HepG2 (cell line): Measurements from ENCODE around the gene BIRC5. TPM values are rescaled to one million over a fixed set of nuclear protein-coding genes. Genes with fewer than 3 reads are reported as not detected.

Experiments
- ARNT2 ChIP-seq: sonication (generic); formaldehyde crosslinking; IDR thresholded peaks from 2 replicates; pipeline ENCODE4 v1.8.0; 2022; ENCODE audit warnings: mild to moderate bottlenecking, low read depth, missing genetic modification reagents, moderate library complexity
- ATF7 ChIP-seq, 2 experiments: fragments of 450-650 bp in 1 of 2; sonication (generic) in 1 of 2; formaldehyde crosslinking in 1 of 2; IDR thresholded peaks; 2 replicates each; pipeline versions ENCODE4 v1.4.0 to v1.6.1; 2016 to 2020; ENCODE audit warnings: antibody characterized with exemption in 1 of 2, mild to moderate bottlenecking in 1 of 2, missing genetic modification reagents in 1 of 2
- FOXM1 ChIP-seq: sonication (generic); formaldehyde crosslinking; IDR thresholded peaks from 2 replicates; pipeline ENCODE4 v1.5.0; 2020; ENCODE audit warnings: missing genetic modification reagents
- HNF4G ChIP-seq, 2 experiments: sonication (generic) in 1 of 2; formaldehyde crosslinking in 1 of 2; IDR thresholded peaks; 2 replicates each; pipeline versions ENCODE4 v1.4.0 to v1.6.1; 2011 to 2020; ENCODE audit warnings: borderline replicate concordance in 2 of 2, low read depth in 2 of 2, mild to moderate bottlenecking in 2 of 2, low read length in 1 of 2, missing genetic modification reagents in 1 of 2, moderate library complexity in 1 of 2
- IKZF1 ChIP-seq: fragments of 450-650 bp; IDR thresholded peaks from 2 replicates; pipeline ENCODE4 v1.7.1; 2016
- KAT8 ChIP-seq: IDR thresholded peaks from 2 replicates; pipeline ENCODE4 v1.6.1; 2016; ENCODE audit warnings: missing genetic modification reagents, missing compliant biosample characterization
- NCOR1 ChIP-seq: fragments of 200-600 bp; sonication (generic); IDR thresholded peaks from 2 replicates; pipeline ENCODE4 v1.7.0; 2017; ENCODE audit warnings: antibody characterized with exemption, low read length, borderline replicate concordance
- NR1H2 ChIP-seq: sonication (generic); formaldehyde crosslinking; IDR thresholded peaks from 2 replicates; pipeline ENCODE4 v1.8.1; 2022; ENCODE audit warnings: low read depth, missing genetic modification reagents, borderline replicate concordance
- PAX8 ChIP-seq: sonication (generic); formaldehyde crosslinking; IDR thresholded peaks from 2 replicates; pipeline ENCODE4 v1.8.0; 2022; ENCODE audit warnings: mild to moderate bottlenecking, missing genetic modification reagents, borderline replicate concordance
- POLR2A ChIP-seq, 2 experiments: IDR thresholded peaks; 2 replicates each; pipeline ENCODE4 v1.6.1; 2011; ENCODE audit warnings: low read depth in 2 of 2, low read length in 2 of 2, mild to moderate bottlenecking in 1 of 2, moderate library complexity in 1 of 2; ENCODE audit not compliant: insufficient read depth in 1 of 2
- POLR2AphosphoS5 ChIP-seq: IDR thresholded peaks from 2 replicates; pipeline ENCODE4 v1.6.1; 2012; ENCODE audit warnings: low read depth, low read length
- RFX5 ChIP-seq: IDR thresholded peaks from 2 replicates; pipeline ENCODE4 v1.6.1; 2011; ENCODE audit warnings: low read depth, low read length, improper control_type of control experiment
- SKI ChIP-seq: fragments of 450-650 bp; IDR thresholded peaks from one replicate; pipeline ENCODE4 v1.6.1; 2018; ENCODE audit warnings: mild to moderate bottlenecking; ENCODE audit not compliant: partially characterized antibody
- TBX3 ChIP-seq: fragments of 450-650 bp; IDR thresholded peaks from 2 replicates; pipeline ENCODE4 v1.6.1; 2017; ENCODE audit warnings: antibody characterized with exemption, mild to moderate bottlenecking, inconsistent platforms, borderline replicate concordance
- TSC22D2 ChIP-seq: sonication (generic); formaldehyde crosslinking; IDR thresholded peaks from 2 replicates; pipeline ENCODE4 v1.5.1; 2020; ENCODE audit warnings: missing genetic modification reagents, mild to moderate bottlenecking, borderline replicate concordance
- XBP1 ChIP-seq: sonication (generic); formaldehyde crosslinking; IDR thresholded peaks from 2 replicates; pipeline ENCODE4 v1.5.0; 2020; ENCODE audit warnings: missing genetic modification reagents
- ZBTB4 ChIP-seq: sonication (generic); formaldehyde crosslinking; IDR thresholded peaks from 2 replicates; pipeline ENCODE4 v1.4.0; 2020; ENCODE audit warnings: missing genetic modification reagents, mild to moderate bottlenecking, borderline replicate concordance
- ZBTB43 ChIP-seq: sonication (generic); formaldehyde crosslinking; conservative IDR thresholded peaks from 2 replicates; pipeline ENCODE4 v1.4.0; 2020; ENCODE audit warnings: missing genetic modification reagents
- ZNF160 ChIP-seq: sonication (generic); formaldehyde crosslinking; IDR thresholded peaks from 2 replicates; pipeline ENCODE4 v1.8.0; 2022; ENCODE audit warnings: mild to moderate bottlenecking, inconsistent platforms, missing genetic modification reagents
- ZNF484 ChIP-seq: sonication (generic); formaldehyde crosslinking; IDR thresholded peaks from 2 replicates; pipeline ENCODE4 v1.5.1; 2020; ENCODE audit warnings: mild to moderate bottlenecking, low read depth, missing genetic modification reagents, borderline replicate concordance
- ZNF550 ChIP-seq: sonication (generic); formaldehyde crosslinking; IDR thresholded peaks from 2 replicates; pipeline ENCODE4 v1.4.0; 2020; ENCODE audit warnings: mild to moderate bottlenecking, missing genetic modification reagents, borderline replicate concordance
- ZNF749 ChIP-seq: sonication (generic); formaldehyde crosslinking; IDR thresholded peaks from 2 replicates; pipeline ENCODE4 v1.8.0; 2022; ENCODE audit warnings: mild to moderate bottlenecking, missing genetic modification reagents, moderate library complexity, borderline replicate concordance
- ZNF775 ChIP-seq: sonication (generic); formaldehyde crosslinking; IDR thresholded peaks from 2 replicates; pipeline ENCODE4 v1.4.0; 2020; ENCODE audit warnings: missing genetic modification reagents, mild to moderate bottlenecking, moderate library complexity, borderline replicate concordance
- polyA plus RNA-seq, 8 experiments: library from polyadenylated mRNA; depleted of rRNA in 3 of 8; stranded (reverse) in 7 of 8; unstranded in 1 of 8; fragments of >200 nt; fragmentation: Illumina TruSeq in 4 of 8; extraction: Trizol in 4 of 8; gene quantifications; 2 replicates each; pipeline versions ENCODE4 v1.2.1 to v1.2.3, GENCODE V29; 2011 to 2016; ENCODE audit warnings: low read depth in 4 of 8, missing spikeins in 1 of 8, mixed read lengths in 1 of 8; ENCODE audit not compliant: insufficient read depth in 1 of 8
- total RNA-seq, 5 experiments: library from RNA; depleted of rRNA; stranded (reverse); fragments of >200 nt; fragmentation: Illumina TruSeq; extraction: Trizol; gene quantifications; 2 replicates each; pipeline ENCODE4 v1.2.3, GENCODE V29; 2016; ENCODE audit warnings: low read depth in 1 of 5

BIRC5 gene
- total and polyA plus RNA-seq, 2 of the 13 experiments (the other 11 are each of a cell fraction or from before 2014, with no cell fraction given) = 30.3 to 135 TPM

- TF ChIP-seq ARNT2 (CRISPR knock-in tag) (peak; percentile 99), ZNF160 (peak; percentile 69), ATF7 (IDR thresholded peaks at IDR 0.05) (no peak), ATF7 (CRISPR knock-in tag; IDR thresholded peaks at IDR 0.05) (no peak), ZNF749 (CRISPR knock-in tag) (peak; percentile 97), ZBTB43 (no peak), TSC22D2 (CRISPR knock-in tag) (peak; percentile 67; the same call in 1 of the 2 replicates), FOXM1 (CRISPR knock-in tag) (peak; percentile 92), HNF4G (IDR thresholded peaks at IDR 0.05; ENCODE audit: borderline replicate concordance, low read depth, low read length) (peak; percentile 34; the same call in 1 of the 2 replicates), HNF4G (CRISPR knock-in tag; IDR thresholded peaks at IDR 0.05; ENCODE audit: borderline replicate concordance, low read depth) (no peak), SKI (no peak), POLR2AphosphoS5 (peak; percentile 67; the same call in 1 of the 2 replicates), ZNF775 (peak; percentile 85; the same call in 1 of the 2 replicates), XBP1 (CRISPR knock-in tag) (no peak), ZNF550 (CRISPR knock-in tag) (no peak), KAT8 (CRISPR knock-in tag) (peak; percentile 85), NCOR1 (peak; percentile 29; the same call in 1 of the 2 replicates), IKZF1 (no peak), TBX3 (peak; percentile 48; the same call in 1 of the 2 replicates), PAX8 (CRISPR knock-in tag) (peak; percentile 97), RFX5 (no peak), NR1H2 (CRISPR knock-in tag) (no peak), POLR2A (IDR thresholded peaks at IDR 0.05; ENCODE audit: insufficient read depth in 1 of 2, low read depth in 2 of 2, low read length in 2 of 2) (peak; percentile 59 to 74), ZBTB4 (CRISPR knock-in tag) (peak; percentile 92), ZNF484 (CRISPR knock-in tag) (no peak)
Observed at GRCh38 chr17:78214016-78214705, at the start of gene BIRC5 (continued).
